SKM-1 treated with dmso at 0.1 percent for 144 hours (cell line): ENCODE results near the gene PODXL.

Experiments
- DNase-seq: peaks from one replicate; lab custom pipeline; 2025; ENCODE audit not compliant: unreplicated experiment; lab: John Stamatoyannopoulos, UW

PODXL gene

GRCh38 chr7:131564640-131565039 is 8.2 kb upstream of the PODXL start:
- no peak for DNase-seq

DNA sequence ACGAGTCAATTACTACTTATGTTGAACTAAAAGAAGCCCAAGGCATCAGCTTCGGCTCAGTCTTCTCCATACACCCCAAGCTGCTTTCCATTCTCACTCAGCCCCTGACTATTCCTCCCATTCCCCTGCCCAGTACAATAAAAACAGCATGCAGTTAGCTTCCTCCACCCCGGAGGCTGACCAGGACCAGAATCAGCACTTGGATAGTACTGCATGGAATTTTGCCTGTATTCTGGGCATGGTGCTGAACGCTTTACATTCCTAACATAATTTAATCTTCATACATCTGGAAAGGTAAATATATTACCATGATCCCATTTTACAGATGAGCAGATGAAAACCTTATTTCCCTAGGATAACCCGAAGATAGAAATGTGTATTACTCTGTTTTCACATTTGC is 7.5 kb upstream of the PODXL start:
- no peak for DNase-seq

GRCh38 chr7:131562941-131563340 is 6.5 kb upstream of the PODXL start:
- DNase-seq = no peak

- DNase-seq = no peak
Measured at GRCh38 chr7:131560061-131560460, 3.6 kb upstream of the PODXL start.

DNA sequence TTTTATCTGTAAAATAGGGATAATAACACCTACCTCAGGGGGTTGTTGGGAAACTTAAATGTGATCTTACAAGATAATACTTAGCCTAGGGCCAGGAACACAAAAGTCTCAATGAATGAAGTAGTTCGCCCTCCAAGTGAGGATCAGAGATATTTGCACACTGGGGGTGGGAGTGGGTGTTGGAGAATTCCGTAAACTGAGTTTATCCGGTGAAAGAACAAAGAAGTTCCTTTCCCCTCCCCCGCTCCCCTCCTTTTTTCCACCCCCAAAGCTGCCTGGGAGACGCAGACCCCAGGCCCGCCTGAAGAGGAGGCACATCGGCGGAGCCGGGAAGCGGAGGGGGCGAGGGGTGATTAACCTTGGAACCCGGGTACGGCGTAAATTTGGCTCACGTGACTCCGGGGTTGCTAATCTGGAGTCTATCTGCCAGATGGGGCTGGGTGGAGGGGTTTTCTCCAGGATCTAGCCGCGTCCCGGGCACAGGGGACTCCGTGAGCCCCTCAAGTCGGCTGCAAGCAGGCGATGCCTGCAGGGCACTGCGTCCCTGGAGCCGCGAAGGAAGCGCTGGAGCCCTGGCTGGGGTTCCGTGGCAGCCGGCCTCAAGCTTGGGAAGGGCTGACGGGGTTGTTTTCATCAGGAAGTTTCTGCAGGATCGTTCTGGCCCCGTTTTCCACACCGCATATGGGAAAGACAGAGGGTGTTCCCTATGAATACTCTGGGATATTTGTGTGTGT is 1.4 kb upstream of the PODXL start:
- no peak for DNase-seq

GRCh38 chr7:131556909-131557651 is 652 bp upstream of the PODXL start:
- no peak for DNase-seq

- no peak for DNase-seq
Measured at GRCh38 chr7:131555552-131556052, 826 bp downstream of the PODXL start.

- no peak for DNase-seq
Measured at GRCh38 chr7:131554880-131555516, 1.4 kb downstream of the PODXL start.

- DNase-seq = no peak
Measured at GRCh38 chr7:131553931-131554330, 2.5 kb downstream of the PODXL start.

GRCh38 chr7:131552053-131552452 is 4.4 kb downstream of the PODXL start:
- DNase-seq = no peak

DNA sequence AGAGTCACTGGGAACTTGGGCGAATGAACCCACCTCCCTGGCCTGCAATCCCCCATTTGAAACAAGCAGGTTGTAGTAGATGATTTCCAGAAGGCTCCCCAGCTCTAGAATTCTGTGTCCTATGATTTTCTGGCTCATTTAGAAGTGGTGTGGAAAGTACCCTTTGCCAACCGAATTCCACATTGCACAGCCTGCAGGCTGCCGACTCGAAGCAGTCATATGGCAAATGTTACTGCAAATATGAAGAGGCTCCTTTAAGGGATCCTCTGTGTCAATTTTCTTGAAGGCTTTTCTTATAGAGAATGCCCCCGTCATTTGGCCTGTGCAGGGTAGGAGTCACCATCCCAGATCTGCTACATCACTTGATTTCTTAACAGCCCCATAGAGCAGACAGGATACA is 5.6 kb downstream of the PODXL start:
- no peak for DNase-seq

- no peak for DNase-seq
Measured at GRCh38 chr7:131548371-131548770, 8.1 kb downstream of the PODXL start.

- DNase-seq = no peak
Measured at GRCh38 chr7:131547589-131547988, 8.8 kb downstream of the PODXL start.

DNA sequence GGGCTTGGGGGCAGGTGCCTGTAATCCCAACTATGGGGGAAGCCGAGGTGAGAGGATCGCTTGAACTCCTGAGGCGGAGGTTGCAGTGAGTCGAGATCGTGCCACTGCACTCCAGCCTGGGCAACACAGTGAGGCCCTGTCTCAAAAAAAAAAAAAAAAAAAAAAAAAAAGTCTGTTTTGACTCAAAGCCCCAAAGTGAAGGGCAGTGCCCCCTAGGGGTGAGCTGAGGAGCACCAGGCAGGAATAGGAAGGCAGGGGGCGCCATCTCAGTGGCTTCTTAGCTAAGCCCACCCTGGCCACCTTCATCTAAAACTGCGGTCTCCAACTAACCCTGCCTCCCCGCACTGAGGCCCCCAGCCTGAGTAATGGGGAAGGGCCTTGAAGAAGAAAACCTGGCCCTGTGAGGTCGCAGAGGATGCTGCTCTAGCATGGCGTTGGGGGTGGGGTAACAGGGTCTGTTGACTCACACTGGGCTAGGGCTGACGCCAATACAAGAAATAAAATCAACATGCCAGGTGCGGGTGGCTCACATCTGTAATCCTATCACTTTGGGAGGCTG is 9.8 kb downstream of the PODXL start:
- DNase-seq = peak; percentile 23

- no peak for DNase-seq
Measured at GRCh38 chr7:131546126-131546525, 10.3 kb downstream of the PODXL start.

- no peak for DNase-seq
Measured at GRCh38 chr7:131544449-131545301, 11.8 kb downstream of the PODXL start.

DNA sequence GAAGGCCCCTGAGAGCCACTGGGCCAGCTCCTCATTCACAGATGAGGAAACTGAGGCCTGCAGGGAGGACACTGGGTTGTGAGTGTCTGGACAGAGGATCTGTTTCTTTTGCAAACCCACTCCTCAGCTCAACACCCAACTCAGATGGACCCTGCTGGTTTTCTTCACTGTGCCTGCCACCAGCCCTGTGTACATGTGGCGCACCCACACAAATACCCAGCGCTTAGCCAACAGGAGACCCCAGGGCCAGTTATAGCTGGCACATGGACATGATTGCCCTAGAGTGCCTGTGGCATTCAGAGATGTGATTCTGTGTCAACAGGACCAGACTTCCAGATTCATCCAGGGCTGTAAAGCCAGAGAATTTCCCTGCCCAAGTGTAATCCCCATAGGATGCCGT is 12.4 kb downstream of the PODXL start:
- DNase-seq = no peak

GRCh38 chr7:131543298-131543697 is 13.1 kb downstream of the PODXL start:
- no peak for DNase-seq

DNA sequence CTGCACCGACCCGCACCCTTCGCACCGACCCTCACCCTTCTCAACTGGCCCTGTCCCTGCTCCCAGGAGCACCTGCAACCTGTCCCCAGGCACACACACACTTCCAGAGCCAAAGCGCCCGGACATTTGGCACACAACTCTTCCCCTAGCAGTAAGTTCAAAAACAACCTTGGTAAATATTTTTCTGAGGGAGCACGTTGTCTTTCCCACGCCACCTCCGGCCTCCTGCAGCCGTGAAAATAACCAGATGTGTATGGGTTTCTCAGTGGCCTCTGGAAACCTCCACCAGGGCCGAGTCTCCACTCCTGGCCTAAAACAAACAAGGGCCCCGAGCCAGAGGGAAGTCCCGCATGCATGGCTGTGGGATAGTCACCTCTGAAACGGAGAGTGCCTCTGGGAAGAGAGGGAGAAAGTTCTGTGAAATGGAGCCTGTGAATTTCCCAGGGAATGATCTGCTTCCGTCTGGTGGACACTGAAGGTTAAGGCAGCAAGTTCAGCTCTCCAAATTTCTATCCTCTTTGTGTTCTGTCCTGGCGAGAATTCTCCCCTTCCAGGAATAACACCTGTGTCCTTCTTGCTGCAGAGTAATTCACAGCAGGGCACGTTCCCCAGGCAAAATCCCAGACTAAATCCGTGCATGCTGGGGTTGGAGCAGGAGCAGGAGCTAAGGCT is 15.8 kb downstream of the PODXL start:
- no peak for DNase-seq

- no peak for DNase-seq
Measured at GRCh38 chr7:131538813-131539179, 17.6 kb downstream of the PODXL start.
